A549 (cell line): ENCODE measurements around the gene STAT5B. TPM values are rescaled to one million over a fixed set of nuclear protein-coding genes. Genes with fewer than 3 reads are reported as not detected.

ENCODE experiments used
- ATAC-seq, 2 experiments: fragments of 200-7000 bp in 1 of 2; fragments of >200 bp in 1 of 2; cut with Nextera tagmentation in 1 of 2; cut with Tn5 transposase in 1 of 2; 3 replicates each; pipeline versions ENCODE4 v1.8.0 to v1.9.1; 2018 to 2020; ENCODE audit warnings: mild to moderate bottlenecking in 1 of 2, moderate library complexity in 1 of 2
- CTCF ChIA-PET: fragments of 300-600 bp; sonication (Branson Sonifier 250); formaldehyde crosslinking; extraction: SDS; loops from one replicate; lab custom pipeline; 2021; ENCODE audit warnings: antibody characterized with exemption, inconsistent platforms; lab: Yijun Ruan, JAX
- POLR2A ChIA-PET: fragments of 350-600 bp; formaldehyde crosslinking; extraction: SDS; loops from one replicate; lab custom pipeline; 2021; ENCODE audit warnings: antibody characterized with exemption, inconsistent platforms; lab: Yijun Ruan, JAX
- DNase-seq, 2 experiments: peaks; one replicate each; pipeline versions ENCODE4 v3.0.0 to v3.0.0-alpha.2; 2011 to 2016; ENCODE audit warnings: low read depth in 1 of 2, low spot score in 1 of 2
- FAIRE-seq: peaks from 2 replicates; lab custom pipeline; 2011; peaks lifted over from hg19 to GRCh38; lab: Jason Lieb, UNC
- H3K27ac ChIP-seq, 2 experiments: fragments of >200 bp; sonication (Bioruptor Twin); formaldehyde crosslinking; 3 replicates each; pipeline ENCODE4 v1.5.1; 2016 to 2017
- H3K4me1 ChIP-seq: fragments of >200 bp; sonication (Bioruptor Twin); formaldehyde crosslinking; 3 replicates; pipeline ENCODE4 v1.6.1; 2016
- H3K4me2 ChIP-seq: fragments of >200 bp; sonication (Bioruptor Twin); formaldehyde crosslinking; 3 replicates; pipeline ENCODE4 v1.6.1; 2016
- H3K4me3 ChIP-seq: fragments of >200 bp; sonication (Bioruptor Twin); formaldehyde crosslinking; 3 replicates; pipeline ENCODE4 v1.5.1; 2016
- H3K9me3 ChIP-seq: fragments of >200 bp; sonication (Bioruptor Twin); formaldehyde crosslinking; 3 replicates; pipeline ENCODE4 v1.6.1; 2016
- CBX2 ChIP-seq: fragments of 200-600 bp; sonication (generic); IDR thresholded peaks from 2 replicates; pipeline ENCODE4 v1.6.1; 2016; ENCODE audit warnings: low read depth, mild to moderate bottlenecking, borderline replicate concordance
- CEBPB ChIP-seq, 2 experiments: fragments of >200 bp in 1 of 2; sonication (Bioruptor Twin) in 1 of 2; formaldehyde crosslinking in 1 of 2; IDR thresholded peaks; 2 replicates each; pipeline ENCODE4 v1.6.1; 2012 to 2016
- CHD2 ChIP-seq: fragments of 150-350 bp; IDR thresholded peaks from 2 replicates; pipeline ENCODE4 v1.6.1; 2014; ENCODE audit warnings: low read length; ENCODE audit not compliant: partially characterized antibody
- EHF ChIP-seq: fragments of 250-450 bp; sonication (Bioruptor Pico); IDR thresholded peaks from 2 replicates; pipeline ENCODE4 v1.5.0; 2020; ENCODE audit warnings: mild to moderate bottlenecking
- FOSB ChIP-seq: fragments of 250-450 bp; sonication (Bioruptor Pico); IDR thresholded peaks from 2 replicates; pipeline ENCODE4 v1.5.0; 2020; ENCODE audit warnings: mild to moderate bottlenecking, moderate library complexity
- HOXA7 ChIP-seq: fragments of 250-450 bp; sonication (Bioruptor Pico); IDR thresholded peaks from 2 replicates; pipeline ENCODE4 v1.5.0; 2020; ENCODE audit warnings: mild to moderate bottlenecking, moderate library complexity
- HOXB13 ChIP-seq: fragments of 250-450 bp; sonication (Bioruptor Pico); IDR thresholded peaks from 2 replicates; pipeline ENCODE4 v1.5.0; 2020; ENCODE audit warnings: low read depth, mild to moderate bottlenecking, moderate library complexity
- HOXB5 ChIP-seq: fragments of 250-450 bp; sonication (Bioruptor Pico); IDR thresholded peaks from 2 replicates; pipeline ENCODE4 v1.5.0; 2020; ENCODE audit warnings: mild to moderate bottlenecking, moderate library complexity
- KDM1A ChIP-seq: fragments of 200-600 bp; sonication (generic); IDR thresholded peaks from 2 replicates; pipeline ENCODE4 v1.6.1; 2016; ENCODE audit warnings: low read depth, mild to moderate bottlenecking
- MAZ ChIP-seq: fragments of 150-350 bp; IDR thresholded peaks from 2 replicates; pipeline ENCODE4 v1.6.1; 2014; ENCODE audit warnings: antibody characterized with exemption, low read depth, low read length, borderline replicate concordance
- NPAS2 ChIP-seq: fragments of 250-450 bp; sonication (Bioruptor Pico); IDR thresholded peaks from 2 replicates; pipeline ENCODE4 v1.8.0; 2022; ENCODE audit warnings: mild to moderate bottlenecking, moderate library complexity, borderline replicate concordance
- RCOR1 ChIP-seq: fragments of 150-350 bp; IDR thresholded peaks from 2 replicates; pipeline ENCODE4 v1.6.1; 2014; ENCODE audit warnings: antibody characterized with exemption, low read length, low read depth
- ZC3H11A ChIP-seq: fragments of 450-650 bp; IDR thresholded peaks from 2 replicates; pipeline ENCODE4 v1.6.1; 2014; ENCODE audit warnings: antibody characterized with exemption, mild to moderate bottlenecking
- ZNF302 ChIP-seq: fragments of 250-450 bp; sonication (Bioruptor Pico); IDR thresholded peaks from 2 replicates; pipeline ENCODE4 v1.9.0; 2021; ENCODE audit warnings: inconsistent platforms, mild to moderate bottlenecking, moderate library complexity
- WGBS: methylation state at CpG from one replicate; pipeline ENCODE4 v1.1.6; 2017; ENCODE audit errors: missing lambda C conversion rate; 5-methylcytosine and 5-hydroxymethylcytosine counted together
- polyA plus RNA-seq, 4 experiments: library from polyadenylated mRNA; depleted of rRNA in 3 of 4; stranded (reverse); fragments of >200 nt; fragmentation: RNase III in 1 of 4; extraction: RNeasy Plus Mini Kit Qiagen cat#74134 plus additional on column Dnase treatment in 1 of 4; gene quantifications; 2 replicates in 3 of 4; 3 replicates in 1 of 4; pipeline ENCODE4 v1.2.3, GENCODE V29; 2011 to 2017
- TF ChIP-seq, protein P1 (sequence below): fragments of 200-600 bp; sonication (generic); IDR thresholded peaks from 2 replicates; pipeline ENCODE4 v1.6.1; 2016; ENCODE audit warnings: antibody characterized with exemption, mild to moderate bottlenecking, moderate library complexity
- TF ChIP-seq, protein P2 (sequence below): fragments of 250-450 bp; sonication (Bioruptor Pico); IDR thresholded peaks from 2 replicates; pipeline ENCODE4 v1.5.0; 2020; ENCODE audit warnings: low read depth, mild to moderate bottlenecking, moderate library complexity
- TF ChIP-seq, protein P3 (sequence below): fragments of 150-350 bp; IDR thresholded peaks from 2 replicates; pipeline ENCODE4 v1.6.1; 2014; ENCODE audit warnings: low read depth, mild to moderate bottlenecking, low read length
- TF ChIP-seq, protein P4 (sequence below): IDR thresholded peaks from 2 replicates; pipeline ENCODE4 v1.6.1; 2012

STAT5B gene
- polyA plus RNA-seq, 2 of the 4 experiments (the other 2 are of a cell fraction): 31.2 to 37.6 TPM

DNA sequence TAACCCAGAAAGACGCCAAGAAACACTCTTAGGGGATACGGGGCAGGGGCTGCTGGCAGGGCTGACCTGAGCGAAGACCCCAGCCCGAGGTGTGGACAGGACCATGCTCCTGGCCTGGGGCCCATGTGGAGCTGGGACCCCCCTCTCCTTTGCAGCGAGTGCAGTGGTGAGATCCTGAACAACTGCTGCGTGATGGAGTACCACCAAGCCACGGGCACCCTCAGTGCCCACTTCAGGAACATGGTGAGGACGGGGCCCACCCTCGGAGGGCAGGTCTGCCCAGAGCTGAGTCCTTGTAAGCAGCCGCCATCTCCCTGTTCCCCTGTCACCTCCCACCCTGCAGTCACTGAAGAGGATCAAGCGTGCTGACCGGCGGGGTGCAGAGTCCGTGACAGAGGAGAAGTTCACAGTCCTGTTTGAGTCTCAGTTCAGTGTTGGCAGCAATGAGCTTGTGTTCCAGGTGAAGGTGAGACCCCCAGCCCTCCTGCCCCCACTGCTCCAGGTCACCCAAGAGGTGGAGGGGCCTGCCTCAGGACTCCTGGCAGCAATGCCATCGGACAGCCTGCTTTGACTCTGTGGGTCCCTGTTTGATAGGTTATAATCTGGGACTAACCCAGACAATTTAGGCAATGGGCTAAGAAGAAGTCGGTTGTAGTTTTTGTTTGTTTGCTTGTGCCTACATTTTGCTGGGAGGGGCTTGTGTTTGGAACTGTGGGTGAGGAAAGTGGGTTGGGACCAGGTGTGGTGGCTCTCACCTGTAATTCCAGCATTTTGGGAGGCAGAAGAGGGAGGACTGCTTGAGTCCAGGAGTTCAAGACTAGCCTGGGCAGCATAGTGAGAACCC is 28.2 kb upstream of the STAT5B start:
- CTCF ChIA-PET: interaction anchor here (0.8 to 5.1 kb wide), 8 partner anchors 8 to 222 kb away, joined by 4 to 33 read pairs (median 8); partner anchors contain the start of gene STAT5A
- Histone ChIP-seq H3K4me2 (no peak overlapping the region), H3K9me3 (no peaks in the 10 kb centered on the region), H3K27ac (no peak overlapping the region), H3K4me1 (no peaks in the 10 kb centered on the region), H3K4me3 (no peak overlapping the region)
- ATAC-seq (no peak), FAIRE-seq (no peak), DNase-seq (no peak)
- 82% methylated on average over 15 of the region's 16 CpGs for WGBS
- no peak for TF ChIP-seq CHD2
- no peak for TF ChIP-seq KDM1A
- TF ChIP-seq HOXB5 (CRISPR knock-in tag): no peak
- no peak for TF ChIP-seq CBX2
- TF ChIP-seq, protein P1, sequence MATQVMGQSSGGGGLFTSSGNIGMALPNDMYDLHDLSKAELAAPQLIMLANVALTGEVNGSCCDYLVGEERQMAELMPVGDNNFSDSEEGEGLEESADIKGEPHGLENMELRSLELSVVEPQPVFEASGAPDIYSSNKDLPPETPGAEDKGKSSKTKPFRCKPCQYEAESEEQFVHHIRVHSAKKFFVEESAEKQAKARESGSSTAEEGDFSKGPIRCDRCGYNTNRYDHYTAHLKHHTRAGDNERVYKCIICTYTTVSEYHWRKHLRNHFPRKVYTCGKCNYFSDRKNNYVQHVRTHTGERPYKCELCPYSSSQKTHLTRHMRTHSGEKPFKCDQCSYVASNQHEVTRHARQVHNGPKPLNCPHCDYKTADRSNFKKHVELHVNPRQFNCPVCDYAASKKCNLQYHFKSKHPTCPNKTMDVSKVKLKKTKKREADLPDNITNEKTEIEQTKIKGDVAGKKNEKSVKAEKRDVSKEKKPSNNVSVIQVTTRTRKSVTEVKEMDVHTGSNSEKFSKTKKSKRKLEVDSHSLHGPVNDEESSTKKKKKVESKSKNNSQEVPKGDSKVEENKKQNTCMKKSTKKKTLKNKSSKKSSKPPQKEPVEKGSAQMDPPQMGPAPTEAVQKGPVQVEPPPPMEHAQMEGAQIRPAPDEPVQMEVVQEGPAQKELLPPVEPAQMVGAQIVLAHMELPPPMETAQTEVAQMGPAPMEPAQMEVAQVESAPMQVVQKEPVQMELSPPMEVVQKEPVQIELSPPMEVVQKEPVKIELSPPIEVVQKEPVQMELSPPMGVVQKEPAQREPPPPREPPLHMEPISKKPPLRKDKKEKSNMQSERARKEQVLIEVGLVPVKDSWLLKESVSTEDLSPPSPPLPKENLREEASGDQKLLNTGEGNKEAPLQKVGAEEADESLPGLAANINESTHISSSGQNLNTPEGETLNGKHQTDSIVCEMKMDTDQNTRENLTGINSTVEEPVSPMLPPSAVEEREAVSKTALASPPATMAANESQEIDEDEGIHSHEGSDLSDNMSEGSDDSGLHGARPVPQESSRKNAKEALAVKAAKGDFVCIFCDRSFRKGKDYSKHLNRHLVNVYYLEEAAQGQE: no peak
- no peak for TF ChIP-seq ZNF302 (CRISPR knock-in tag)
- TF ChIP-seq CEBPB (IDR thresholded peaks at IDR 0.05): no peak
- POLR2A ChIA-PET: interaction anchor here (0.6 kb wide), 1 partner anchor 154 kb away, joined by 13 read pairs; no protein-coding TSS in a partner anchor

DNA sequence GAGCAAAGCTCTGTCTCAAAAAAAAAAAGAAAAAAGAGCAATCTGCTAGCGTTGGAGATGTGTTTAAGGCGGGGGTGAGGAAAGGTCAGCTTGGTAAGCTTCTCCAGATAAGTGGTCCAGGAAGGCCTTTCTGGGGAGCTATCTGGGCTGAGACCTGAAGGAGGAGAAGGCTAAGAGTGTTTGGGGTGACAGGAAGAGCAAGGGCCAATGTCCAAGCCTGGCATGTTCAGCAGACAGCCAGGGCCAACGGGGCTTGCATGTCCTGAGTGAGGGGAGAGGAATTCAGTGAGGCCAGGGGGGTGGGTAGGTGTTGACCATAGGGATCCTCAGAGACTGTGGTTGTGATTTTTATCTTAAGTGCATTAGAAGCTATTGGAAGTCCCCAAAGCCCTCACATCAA is 27.5 kb upstream of the STAT5B start:
- no peak overlapping the region for H3K27ac ChIP-seq
- CTCF ChIA-PET: interaction anchor here (0.7 to 5.1 kb wide), 9 partner anchors 9 to 223 kb away, joined by 3 to 33 read pairs (median 6); partner anchors contain the start of gene STAT5A
- no peak for TF ChIP-seq NPAS2 (CRISPR knock-in tag)
- TF ChIP-seq, protein P2, sequence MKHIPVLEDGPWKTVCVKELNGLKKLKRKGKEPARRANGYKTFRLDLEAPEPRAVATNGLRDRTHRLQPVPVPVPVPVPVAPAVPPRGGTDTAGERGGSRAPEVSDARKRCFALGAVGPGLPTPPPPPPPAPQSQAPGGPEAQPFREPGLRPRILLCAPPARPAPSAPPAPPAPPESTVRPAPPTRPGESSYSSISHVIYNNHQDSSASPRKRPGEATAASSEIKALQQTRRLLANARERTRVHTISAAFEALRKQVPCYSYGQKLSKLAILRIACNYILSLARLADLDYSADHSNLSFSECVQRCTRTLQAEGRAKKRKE (CRISPR knock-in tag): no peak
- TF ChIP-seq HOXB13 (CRISPR knock-in tag): no peak
- no peak for TF ChIP-seq MAZ
- no peak for TF ChIP-seq FOSB (CRISPR knock-in tag)
- TF ChIP-seq, protein P3, sequence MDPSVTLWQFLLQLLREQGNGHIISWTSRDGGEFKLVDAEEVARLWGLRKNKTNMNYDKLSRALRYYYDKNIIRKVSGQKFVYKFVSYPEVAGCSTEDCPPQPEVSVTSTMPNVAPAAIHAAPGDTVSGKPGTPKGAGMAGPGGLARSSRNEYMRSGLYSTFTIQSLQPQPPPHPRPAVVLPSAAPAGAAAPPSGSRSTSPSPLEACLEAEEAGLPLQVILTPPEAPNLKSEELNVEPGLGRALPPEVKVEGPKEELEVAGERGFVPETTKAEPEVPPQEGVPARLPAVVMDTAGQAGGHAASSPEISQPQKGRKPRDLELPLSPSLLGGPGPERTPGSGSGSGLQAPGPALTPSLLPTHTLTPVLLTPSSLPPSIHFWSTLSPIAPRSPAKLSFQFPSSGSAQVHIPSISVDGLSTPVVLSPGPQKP: no peak
- TF ChIP-seq, protein P4, sequence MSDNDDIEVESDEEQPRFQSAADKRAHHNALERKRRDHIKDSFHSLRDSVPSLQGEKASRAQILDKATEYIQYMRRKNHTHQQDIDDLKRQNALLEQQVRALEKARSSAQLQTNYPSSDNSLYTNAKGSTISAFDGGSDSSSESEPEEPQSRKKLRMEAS: no peak
- TF ChIP-seq ZC3H11A: no peak
- TF ChIP-seq RCOR1: no peak
- TF ChIP-seq CBX2: no peak
- TF ChIP-seq HOXA7: no peak
- TF ChIP-seq EHF (CRISPR knock-in tag): no peak
- DNase-seq: no peak
- FAIRE-seq: no peak
- no peak overlapping the region for H3K4me2 ChIP-seq
- 95% methylated on average over 3 of the region's 3 CpGs for WGBS
- POLR2A ChIA-PET: no interaction called here
- no peaks in the 10 kb centered on the region for H3K9me3 ChIP-seq
- no peaks in the 10 kb centered on the region for H3K4me1 ChIP-seq
- no peak overlapping the region for H3K4me3 ChIP-seq
- ATAC-seq: no peak
